ENCODE measurements around the gene SLC34A1.

Gene SLC34A1

GRCh38 chr5:177428574-177429217 is 44.5 kb downstream of the SLC34A1 start:
- peaks cover 39% of the 10 kb centered on the region for H3K36me3 ChIP-seq (ENCODE audit: control insufficient read depth, insufficient read depth, low read length)
- no peak overlapping the region for H3K9ac ChIP-seq (ENCODE audit: low read depth, low read length)
- H3K9me3 ChIP-seq (ENCODE audit: control insufficient read depth, insufficient read depth, low read length), result no peaks in the 10 kb centered on the region
- H3K27me3 ChIP-seq (ENCODE audit: control insufficient read depth, insufficient read depth, low read length), result no peaks in the 10 kb centered on the region
- H3K4me3 ChIP-seq (ENCODE audit: low read depth, low read length), result no peak overlapping the region
- peaks cover 19% of the 10 kb centered on the region for H3K4me1 ChIP-seq (ENCODE audit: control insufficient read depth, insufficient read depth, low read length)

GRCh38 chr5:177429248-177430040 is 45.2 kb downstream of the SLC34A1 start:
- Histone ChIP-seq H3K36me3 (ENCODE audit: control insufficient read depth, insufficient read depth, low read length) (peaks cover 46% of the 10 kb centered on the region), H3K4me1 (ENCODE audit: control insufficient read depth, insufficient read depth, low read length) (peaks cover 19% of the 10 kb centered on the region), H3K4me3 (ENCODE audit: low read depth, low read length) (no peak overlapping the region), H3K9me3 (ENCODE audit: control insufficient read depth, insufficient read depth, low read length) (no peaks in the 10 kb centered on the region), H3K9ac (ENCODE audit: low read depth, low read length) (no peak overlapping the region), H3K27me3 (ENCODE audit: control insufficient read depth, insufficient read depth, low read length) (no peaks in the 10 kb centered on the region)

- Histone ChIP-seq H3K9me3 (ENCODE audit: control insufficient read depth, insufficient read depth, low read length) (no peaks in the 10 kb centered on the region), H3K4me3 (ENCODE audit: low read depth, low read length) (no peak overlapping the region), H3K9ac (ENCODE audit: low read depth, low read length) (no peak overlapping the region), H3K27me3 (ENCODE audit: control insufficient read depth, insufficient read depth, low read length) (no peaks in the 10 kb centered on the region), H3K36me3 (ENCODE audit: control insufficient read depth, insufficient read depth, low read length) (peaks cover 56% of the 10 kb centered on the region), H3K4me1 (ENCODE audit: control insufficient read depth, insufficient read depth, low read length) (peaks cover 17% of the 10 kb centered on the region)
Measured at GRCh38 chr5:177430140-177430951, 46.1 kb downstream of the SLC34A1 start.

DNA sequence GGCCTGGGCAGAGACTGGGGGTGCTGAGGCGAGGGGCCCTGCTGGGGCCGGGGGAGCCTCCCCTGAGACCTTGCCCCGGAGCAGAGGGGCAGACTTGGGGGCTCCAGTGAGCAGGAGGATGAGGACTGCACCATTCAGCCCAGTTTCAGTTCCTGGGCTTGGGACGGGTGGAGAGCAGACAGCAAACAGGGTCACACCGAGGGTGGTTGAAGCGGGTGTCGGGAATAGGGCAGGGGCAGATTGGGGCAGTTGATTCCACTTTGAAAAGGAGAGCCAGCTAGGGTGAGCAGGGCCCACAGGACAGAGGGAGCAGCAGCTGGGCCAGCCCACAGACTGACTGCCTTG is 46.7 kb downstream of the SLC34A1 start:
- no peaks in the 10 kb centered on the region for H3K27me3 ChIP-seq (ENCODE audit: control insufficient read depth, insufficient read depth, low read length)
- H3K4me1 ChIP-seq (ENCODE audit: control insufficient read depth, insufficient read depth, low read length), result peaks cover 13% of the 10 kb centered on the region
- no peaks in the 10 kb centered on the region for H3K9me3 ChIP-seq (ENCODE audit: control insufficient read depth, insufficient read depth, low read length)
- H3K36me3 ChIP-seq (ENCODE audit: control insufficient read depth, insufficient read depth, low read length), result peaks cover 61% of the 10 kb centered on the region
- H3K9ac ChIP-seq (ENCODE audit: low read depth, low read length), result no peak overlapping the region
- no peak overlapping the region for H3K4me3 ChIP-seq (ENCODE audit: low read depth, low read length)

DNA sequence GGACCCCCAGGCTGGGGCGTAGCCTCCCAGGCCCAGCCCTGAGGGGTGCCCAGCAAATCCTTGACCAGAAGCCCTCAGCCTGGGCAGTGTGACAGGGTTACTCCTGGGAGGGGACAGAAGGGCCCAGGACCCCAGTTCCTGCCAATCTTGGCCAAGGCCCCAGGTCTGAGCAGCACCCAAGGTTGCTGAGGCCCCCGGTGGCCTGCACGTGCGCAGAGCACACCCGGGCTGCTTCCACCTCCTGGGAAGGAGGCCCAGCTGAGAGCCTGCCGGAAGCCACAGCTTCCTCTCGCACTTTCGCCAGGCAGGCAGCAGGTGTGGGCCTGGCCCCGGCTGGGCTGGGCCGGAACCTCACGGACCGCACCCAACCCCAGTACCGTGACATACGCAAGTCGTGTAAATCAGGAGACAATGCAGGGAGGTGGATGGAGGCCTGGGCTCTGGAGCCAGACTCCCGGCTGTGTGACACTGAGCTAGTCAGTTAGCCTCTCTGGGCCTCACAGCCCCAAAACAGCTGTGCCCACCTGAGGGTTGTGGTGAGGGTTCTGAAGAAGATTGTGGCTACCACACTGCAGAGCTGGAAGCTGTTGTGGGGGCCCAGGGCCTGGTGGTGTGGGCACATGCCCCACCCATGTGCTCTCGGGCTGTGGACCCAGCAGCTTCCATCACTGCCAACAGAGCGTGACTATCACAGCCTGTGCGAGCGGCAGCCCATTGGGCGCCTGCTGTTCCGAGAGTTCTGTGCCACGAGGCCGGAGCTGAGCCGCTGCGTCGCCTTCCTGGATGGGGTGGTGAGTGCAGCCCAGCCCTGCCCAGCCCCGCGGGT is 47.3 kb downstream of the SLC34A1 start:
- H3K27me3 ChIP-seq (ENCODE audit: control insufficient read depth, insufficient read depth, low read length), result no peaks in the 10 kb centered on the region
- H3K4me3 ChIP-seq (ENCODE audit: low read depth, low read length), result no peak overlapping the region
- peaks cover 67% of the 10 kb centered on the region for H3K36me3 ChIP-seq (ENCODE audit: control insufficient read depth, insufficient read depth, low read length)
- peaks cover 13% of the 10 kb centered on the region for H3K4me1 ChIP-seq (ENCODE audit: control insufficient read depth, insufficient read depth, low read length)
- H3K9me3 ChIP-seq (ENCODE audit: control insufficient read depth, insufficient read depth, low read length), result no peaks in the 10 kb centered on the region
- no peak overlapping the region for H3K9ac ChIP-seq (ENCODE audit: low read depth, low read length)

- peaks cover 72% of the 10 kb centered on the region for H3K36me3 ChIP-seq (ENCODE audit: control insufficient read depth, insufficient read depth, low read length)
- no peaks in the 10 kb centered on the region for H3K9me3 ChIP-seq (ENCODE audit: control insufficient read depth, insufficient read depth, low read length)
- peaks cover 12% of the 10 kb centered on the region for H3K4me1 ChIP-seq (ENCODE audit: control insufficient read depth, insufficient read depth, low read length)
- no peaks in the 10 kb centered on the region for H3K27me3 ChIP-seq (ENCODE audit: control insufficient read depth, insufficient read depth, low read length)
- H3K4me3 ChIP-seq (ENCODE audit: low read depth, low read length), result no peak overlapping the region
- H3K9ac ChIP-seq (ENCODE audit: low read depth, low read length), result no peak overlapping the region
Measured at GRCh38 chr5:177432143-177432838, 48.1 kb downstream of the SLC34A1 start.

DNA sequence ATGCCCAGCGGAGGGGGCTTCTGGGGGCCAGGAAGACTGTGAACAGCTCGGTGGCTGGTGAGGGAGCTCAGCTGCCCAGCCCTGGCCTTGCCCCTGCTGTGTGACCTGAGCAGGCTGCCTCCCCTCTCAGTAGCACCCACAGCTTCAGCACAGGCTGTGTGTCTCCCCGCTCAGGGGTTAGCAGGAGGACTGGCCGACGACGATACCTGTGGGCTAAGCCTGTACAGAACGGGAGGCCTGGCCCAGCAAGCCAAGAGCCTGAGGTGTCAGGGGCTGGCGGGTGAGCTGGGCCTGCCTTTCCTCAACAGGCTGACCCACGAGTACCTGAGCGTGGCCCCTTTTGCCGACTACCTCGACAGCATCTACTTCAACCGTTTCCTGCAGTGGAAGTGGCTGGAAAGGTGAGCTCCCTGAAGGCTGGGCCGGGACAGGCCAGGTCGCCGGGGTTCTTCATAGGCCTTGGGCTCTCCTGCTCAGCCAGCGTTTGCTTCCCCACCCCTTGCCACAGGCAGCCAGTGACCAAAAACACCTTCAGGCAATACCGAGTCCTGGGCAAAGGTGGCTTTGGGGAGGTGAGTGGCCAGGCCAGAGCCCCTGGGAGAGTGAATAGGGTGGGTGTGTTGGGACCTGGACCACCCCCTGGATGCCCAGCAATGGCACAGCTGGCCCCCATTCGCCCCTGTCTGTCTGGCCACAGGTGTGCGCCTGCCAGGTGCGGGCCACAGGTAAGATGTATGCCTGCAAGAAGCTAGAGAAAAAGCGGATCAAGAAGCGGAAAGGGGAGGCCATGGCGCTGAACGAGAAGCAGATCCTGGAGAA is 48.8 kb downstream of the SLC34A1 start:
- Histone ChIP-seq H3K4me1 (ENCODE audit: control insufficient read depth, insufficient read depth, low read length) (peaks cover 6% of the 10 kb centered on the region), H3K27me3 (ENCODE audit: control insufficient read depth, insufficient read depth, low read length) (no peaks in the 10 kb centered on the region), H3K9ac (ENCODE audit: low read depth, low read length) (no peak overlapping the region), H3K9me3 (ENCODE audit: control insufficient read depth, insufficient read depth, low read length) (no peaks in the 10 kb centered on the region), H3K4me3 (ENCODE audit: low read depth, low read length) (no peak overlapping the region), H3K36me3 (ENCODE audit: control insufficient read depth, insufficient read depth, low read length) (peaks cover 78% of the 10 kb centered on the region)

GRCh38 chr5:177433658-177434217 is 49.5 kb downstream of the SLC34A1 start:
- peaks cover 6% of the 10 kb centered on the region for H3K4me1 ChIP-seq (ENCODE audit: control insufficient read depth, insufficient read depth, low read length)
- no peak overlapping the region for H3K4me3 ChIP-seq (ENCODE audit: low read depth, low read length)
- H3K36me3 ChIP-seq (ENCODE audit: control insufficient read depth, insufficient read depth, low read length), result peaks cover 83% of the 10 kb centered on the region
- H3K9ac ChIP-seq (ENCODE audit: low read depth, low read length), result no peak overlapping the region
- H3K9me3 ChIP-seq (ENCODE audit: control insufficient read depth, insufficient read depth, low read length), result no peaks in the 10 kb centered on the region
- H3K27me3 ChIP-seq (ENCODE audit: control insufficient read depth, insufficient read depth, low read length), result no peaks in the 10 kb centered on the region

DNA sequence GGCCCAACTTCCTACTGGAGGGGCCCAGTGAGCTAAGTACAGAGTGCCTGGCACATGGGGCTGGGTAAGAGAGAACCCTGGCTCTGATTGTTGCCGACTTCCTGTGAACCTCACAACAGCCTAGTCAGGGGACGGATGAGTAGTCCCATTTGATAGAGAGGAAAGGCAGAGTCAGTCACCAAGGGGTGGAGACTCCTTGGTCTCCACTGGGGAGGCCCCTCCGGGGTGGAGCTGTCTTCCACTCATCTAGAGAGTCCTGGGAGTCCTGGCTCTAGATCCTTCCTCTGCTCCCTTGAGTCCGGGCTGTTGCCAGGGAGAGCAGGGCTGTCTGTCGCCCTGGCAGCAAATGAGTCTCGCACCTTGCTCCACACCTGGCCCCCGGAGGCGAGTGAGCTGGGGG is 50.2 kb downstream of the SLC34A1 start:
- Histone ChIP-seq H3K36me3 (ENCODE audit: control insufficient read depth, insufficient read depth, low read length) (peaks cover 83% of the 10 kb centered on the region), H3K4me3 (ENCODE audit: low read depth, low read length) (no peak overlapping the region), H3K27me3 (ENCODE audit: control insufficient read depth, insufficient read depth, low read length) (no peaks in the 10 kb centered on the region), H3K9ac (ENCODE audit: low read depth, low read length) (no peak overlapping the region), H3K9me3 (ENCODE audit: control insufficient read depth, insufficient read depth, low read length) (no peaks in the 10 kb centered on the region), H3K4me1 (ENCODE audit: control insufficient read depth, insufficient read depth, low read length) (peaks cover 3% of the 10 kb centered on the region)

All from iPS-15b (cell line).